Measurements from ENCODE around the gene H2BK1.

Gene H2BK1

DNA sequence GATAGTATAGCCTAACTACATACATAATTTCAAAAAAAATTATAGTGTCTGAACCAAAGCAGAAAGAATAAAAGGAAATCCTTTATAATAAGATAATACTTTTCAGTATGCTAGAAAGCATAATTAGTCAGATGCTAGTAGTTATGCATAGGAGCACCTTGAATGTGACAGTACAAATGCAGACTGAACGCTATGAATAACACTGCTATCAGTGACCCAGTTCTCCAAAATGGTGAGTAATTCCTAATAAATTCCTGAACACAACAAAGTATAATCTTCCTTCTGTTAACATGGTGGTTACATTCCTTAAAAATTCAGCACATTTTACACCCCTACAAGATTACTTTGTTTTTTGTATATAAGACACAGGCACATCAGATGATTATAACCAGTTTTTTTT is 20.8 kb upstream of the H2BK1 start:
- DNase-seq: no peak

DNA sequence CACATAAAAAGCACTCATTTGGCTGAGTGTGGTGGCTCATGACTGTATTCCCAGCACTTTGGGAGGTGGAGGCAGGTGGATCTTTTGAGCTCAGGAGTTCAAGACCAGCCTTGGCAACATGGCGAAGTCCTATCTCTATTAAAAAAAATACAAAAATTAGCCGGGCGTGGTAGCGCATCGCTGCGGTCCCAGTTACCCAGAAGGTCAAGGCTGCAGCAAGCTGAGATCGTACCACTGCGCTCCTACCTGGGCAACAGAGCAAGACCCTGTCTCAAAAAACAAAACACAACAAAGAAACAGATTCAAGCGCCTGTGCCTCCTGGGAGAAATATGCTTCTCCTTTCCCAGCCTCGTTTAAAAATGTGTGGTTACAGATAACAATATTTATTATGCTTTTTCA is 19.0 kb upstream of the H2BK1 start:
- DNase-seq: no peak

DNA sequence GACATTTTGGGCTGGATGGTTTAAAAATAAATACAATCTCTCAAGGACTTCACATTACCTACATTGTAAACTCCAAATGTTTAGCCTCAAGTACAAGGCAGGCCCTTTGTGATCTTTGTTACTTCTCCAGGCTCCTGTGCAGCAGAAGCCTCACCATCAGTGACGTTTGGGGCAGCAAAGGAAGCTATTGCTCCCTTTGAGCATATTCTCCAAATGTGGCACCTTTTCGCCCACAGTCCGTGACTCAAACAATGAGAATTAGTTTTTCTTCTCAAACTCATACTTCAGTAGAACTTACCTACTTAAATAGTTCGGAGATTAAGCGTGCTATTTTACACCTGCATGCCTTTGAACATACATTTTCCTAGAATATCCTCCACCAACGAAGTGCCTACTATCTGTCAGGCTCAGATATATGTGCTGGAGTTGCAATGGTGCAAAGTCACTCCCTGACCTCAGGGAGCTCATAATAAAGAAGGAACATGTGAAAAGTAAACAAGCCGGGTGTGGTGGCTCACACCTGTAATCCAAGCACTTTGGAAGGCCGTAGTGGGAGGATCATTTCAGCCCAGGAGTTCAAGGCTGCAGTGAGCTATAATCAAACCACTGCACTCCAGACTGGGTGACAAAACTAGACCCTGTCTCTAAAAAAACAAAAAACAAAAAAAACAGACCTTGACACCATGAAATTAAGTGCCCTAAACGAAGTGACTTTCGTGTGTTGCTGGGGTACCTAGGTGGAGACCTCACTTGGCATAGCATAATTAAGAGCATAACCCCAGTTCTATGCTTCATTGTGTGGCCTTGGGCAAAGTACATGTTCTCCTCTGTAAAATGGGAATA is 18.0 kb upstream of the H2BK1 start:
- no peak for DNase-seq

DNA sequence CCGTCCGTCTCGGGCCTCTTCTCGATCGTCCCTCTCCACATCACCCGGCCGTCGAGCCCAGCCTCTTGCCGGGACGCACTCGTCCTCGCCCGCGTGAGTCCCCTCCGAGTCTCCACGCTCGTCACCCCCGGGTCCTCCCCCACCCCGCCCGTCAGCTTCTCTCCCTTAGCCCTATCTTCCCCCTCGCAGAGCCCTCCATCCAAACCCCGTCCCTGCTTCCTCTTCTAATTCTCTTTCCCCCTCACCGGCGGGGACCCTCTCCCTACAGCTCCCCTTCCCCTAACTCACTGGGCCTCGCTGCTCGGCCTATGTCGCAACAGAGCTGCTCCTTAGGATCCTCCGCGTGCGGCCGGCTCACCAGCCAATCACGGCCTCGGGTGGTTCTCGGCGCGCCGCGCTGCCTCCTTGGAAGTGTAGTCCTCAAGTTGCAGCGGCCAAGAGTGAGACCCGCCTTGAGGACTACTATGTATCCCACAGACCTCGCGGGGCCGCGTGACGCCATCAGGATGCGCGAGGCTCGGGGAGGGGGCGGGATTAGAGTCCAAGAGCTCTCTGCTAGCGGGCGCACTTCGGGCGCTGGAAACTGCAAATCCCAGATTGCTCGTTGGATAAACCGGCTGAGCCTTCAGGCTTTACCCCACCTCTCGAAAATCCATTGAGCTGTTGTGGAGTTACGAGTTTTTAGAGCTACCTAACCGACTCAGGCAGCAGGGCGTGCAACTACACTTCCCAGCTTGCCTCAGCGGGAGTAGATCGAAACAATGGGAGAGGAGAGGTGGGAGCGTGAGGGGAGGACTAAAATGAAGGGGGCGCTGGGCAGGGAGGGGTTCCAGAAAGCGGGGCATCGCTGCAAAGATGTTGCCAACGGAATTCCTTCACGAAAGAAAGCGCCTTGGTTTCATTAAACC is 16.8 kb upstream of the H2BK1 start, which contains the start of gene ABCF2:
TSS of gene ABCF2 (minus strand) at position 331 of the 908 bp plus-strand sequence. CDS start 747 bp downstream, outside the sequence.
- DNase-seq: peak; percentile 99

DNA sequence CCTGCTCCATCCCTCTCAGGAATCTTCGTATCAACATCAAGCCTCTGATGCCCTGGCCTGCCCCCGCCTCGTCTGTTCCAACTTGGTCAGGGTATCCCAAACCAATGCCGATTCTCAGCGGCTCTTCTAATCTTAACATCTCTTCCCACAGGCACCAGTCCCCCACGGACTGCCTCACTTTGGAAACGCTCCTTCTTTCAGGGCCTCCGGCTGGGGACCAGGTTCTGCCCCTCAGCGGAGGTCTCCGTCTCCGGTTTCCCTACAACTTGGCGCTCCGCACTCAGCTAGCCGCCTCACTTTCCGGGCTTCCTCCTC is 16.2 kb upstream of the H2BK1 start:
- DNase-seq: no peak

DNA sequence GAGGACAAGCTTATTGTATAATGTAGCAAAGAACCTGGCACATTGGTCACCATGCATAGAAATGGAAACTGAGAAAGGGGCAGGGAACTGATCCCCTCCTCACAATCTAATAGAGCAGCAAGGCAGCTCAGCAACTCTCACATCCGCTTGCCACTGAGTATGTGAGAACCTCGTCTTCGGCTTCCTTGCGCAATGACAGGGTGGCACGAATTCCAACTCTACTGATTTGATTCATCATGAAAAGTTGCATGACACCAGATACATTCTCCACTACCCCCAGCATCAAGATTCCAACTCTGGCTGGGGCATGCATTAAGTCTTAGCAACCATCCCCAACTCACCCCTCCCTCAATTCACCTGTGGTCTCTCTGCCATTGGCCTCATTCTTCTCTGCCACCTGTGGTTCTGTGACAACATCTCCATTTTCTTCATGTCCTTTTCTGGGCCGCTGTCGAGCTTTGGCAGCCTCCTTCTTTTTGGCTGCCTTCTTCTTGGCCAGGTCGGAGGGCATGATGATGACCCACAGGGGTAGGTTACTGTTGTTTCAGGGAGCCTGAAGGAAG is 15.7 kb upstream of the H2BK1 start:
- no peak for DNase-seq

DNA sequence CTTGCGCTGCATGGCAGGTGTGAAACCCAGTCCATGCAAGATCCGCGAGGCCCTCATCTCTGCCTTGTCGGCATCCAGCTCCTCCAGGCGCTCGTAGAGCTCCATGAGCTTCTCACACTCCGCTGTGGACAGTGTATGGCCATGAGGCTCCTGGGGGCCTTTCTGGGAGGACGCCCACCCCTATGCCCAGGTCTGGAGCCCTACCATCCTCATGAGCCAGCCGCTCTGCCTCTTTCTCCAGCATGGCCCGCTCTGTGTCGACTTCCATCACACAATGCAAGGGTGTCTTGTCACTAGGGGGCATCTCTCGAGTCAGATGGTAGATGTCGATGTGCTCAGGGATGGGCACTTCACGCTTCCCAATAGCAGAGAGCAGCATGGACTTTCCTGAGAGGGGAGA is 13.4 kb upstream of the H2BK1 start:
- DNase-seq: no peak

DNA sequence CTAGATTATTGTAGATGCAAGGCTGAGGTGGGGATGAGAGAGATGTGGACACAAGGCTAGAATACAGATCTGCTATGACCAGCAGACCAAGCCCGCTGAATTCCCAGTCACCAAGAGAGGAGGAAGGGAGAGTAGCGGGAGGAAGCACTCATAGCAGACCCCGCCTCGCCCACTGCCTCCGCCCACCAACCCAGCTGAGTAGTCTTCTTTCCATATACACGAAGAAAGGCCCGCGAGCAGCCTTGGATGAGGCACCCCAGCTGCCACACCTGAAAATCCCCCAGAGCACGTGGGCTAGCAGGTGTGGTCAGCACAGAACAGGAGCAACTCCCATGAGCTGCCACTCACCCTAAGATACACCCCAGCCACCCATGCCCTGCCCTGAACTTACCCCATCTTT is 7.9 kb upstream of the H2BK1 start:
- no peak for DNase-seq

DNA sequence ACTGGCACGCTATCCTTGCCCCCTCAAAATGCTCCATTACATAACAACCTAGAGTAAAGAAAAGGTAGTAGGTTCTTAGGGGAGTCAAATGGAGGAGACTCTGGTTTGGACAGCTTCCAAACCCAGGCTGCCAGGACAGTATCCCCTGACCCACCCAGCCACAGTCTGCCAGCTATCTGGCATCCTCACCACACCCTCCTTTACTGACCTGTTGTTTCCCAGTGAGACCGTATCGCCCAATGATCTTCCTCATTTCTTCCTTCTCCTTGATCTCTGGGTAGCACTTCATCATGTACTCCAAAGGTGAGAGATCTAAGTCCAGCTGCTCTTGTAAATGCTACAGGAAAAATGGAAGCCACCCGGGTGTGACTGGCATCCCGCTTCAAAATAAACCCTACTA is 5.1 kb upstream of the H2BK1 start:
- DNase-seq: no peak

DNA sequence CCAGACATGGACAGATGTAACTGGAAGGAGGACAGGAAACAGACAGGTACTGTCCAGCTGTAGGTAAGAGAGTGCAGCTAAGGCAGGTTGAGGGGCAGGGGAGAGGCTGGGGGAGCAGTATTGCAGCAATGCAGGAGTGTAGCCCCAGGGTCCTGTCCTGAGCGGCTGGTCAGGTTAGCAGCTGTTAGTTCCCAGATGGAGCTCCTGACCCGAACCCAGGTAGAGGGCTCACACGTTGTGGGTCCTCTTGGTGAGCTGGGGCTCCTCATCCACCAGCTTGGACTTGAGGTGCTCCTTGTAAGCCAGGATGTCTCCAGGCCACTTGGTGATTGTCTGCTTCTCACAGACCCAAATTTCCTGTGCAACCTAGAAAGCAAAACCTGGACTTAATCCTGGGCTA is 3.5 kb upstream of the H2BK1 start:
- DNase-seq: no peak

DNA sequence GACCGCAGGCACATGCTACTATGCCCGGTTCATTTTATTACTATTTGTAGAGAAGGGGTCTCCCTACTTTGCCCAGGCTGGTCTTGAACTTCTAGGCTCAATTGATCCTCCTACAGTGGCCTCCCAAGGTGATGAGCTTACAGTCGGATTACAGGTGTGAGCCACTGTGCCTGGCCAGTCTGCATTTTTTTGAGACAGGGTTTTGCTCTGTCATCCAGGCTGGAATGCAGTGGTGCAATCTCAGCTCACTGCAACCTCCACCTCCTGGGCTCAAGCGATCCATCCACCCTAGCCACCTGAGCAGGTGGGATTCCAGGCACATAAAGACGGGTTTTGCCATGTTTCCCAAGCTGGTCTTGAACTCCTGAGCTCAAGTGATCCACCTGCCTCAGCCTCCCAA is 2.3 kb upstream of the H2BK1 start:
- no peak for DNase-seq

DNA sequence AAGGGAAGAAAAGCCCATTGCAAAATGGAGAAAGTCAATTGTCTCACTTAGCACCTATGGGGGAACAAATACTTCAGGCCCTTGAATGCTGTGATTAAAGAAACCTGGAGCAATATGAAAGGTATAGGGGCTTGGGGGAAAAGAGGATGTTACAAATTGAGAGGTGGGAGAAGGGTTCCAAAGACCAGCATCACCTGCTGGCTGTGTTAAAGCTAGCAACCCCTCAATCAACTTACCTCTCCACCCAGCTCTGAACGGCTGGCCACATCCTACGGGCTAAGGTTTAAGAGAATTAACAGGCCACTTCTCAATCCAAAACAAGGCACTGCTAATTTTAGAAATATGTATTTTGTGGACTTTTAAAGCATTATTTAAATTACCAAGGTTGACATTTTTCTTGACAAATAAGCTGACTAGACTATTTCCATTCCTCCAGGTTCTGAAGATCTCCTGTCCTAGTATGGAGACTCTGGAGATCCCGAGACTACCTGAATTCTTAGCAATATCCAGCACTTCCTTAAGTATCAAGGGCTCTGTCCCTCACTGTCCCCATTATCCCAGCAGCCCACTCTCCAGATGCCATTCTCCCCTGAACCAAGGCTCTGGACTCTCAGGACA is 976 bp upstream of the H2BK1 start:
- no peak for DNase-seq

DNA sequence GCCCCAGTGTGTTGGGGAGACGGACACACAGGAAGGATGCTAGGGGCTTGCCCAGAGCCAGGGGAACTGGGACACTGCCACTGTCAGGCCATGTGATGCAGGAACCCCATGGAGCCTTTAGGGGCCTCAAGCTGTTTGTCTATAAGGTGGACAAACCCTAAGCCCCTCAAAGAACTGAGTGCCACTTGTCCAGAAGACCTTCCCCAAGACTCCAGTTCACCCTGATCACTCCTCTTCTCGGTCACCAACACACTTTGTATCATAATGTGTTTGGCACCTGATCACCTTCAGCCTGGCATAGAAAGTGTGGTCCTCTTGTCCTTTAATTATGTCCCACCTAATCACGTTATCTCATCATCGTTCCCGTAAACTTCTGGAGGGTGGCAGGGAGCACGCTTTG is 700 bp downstream of the H2BK1 start:
- no peak for DNase-seq

DNA sequence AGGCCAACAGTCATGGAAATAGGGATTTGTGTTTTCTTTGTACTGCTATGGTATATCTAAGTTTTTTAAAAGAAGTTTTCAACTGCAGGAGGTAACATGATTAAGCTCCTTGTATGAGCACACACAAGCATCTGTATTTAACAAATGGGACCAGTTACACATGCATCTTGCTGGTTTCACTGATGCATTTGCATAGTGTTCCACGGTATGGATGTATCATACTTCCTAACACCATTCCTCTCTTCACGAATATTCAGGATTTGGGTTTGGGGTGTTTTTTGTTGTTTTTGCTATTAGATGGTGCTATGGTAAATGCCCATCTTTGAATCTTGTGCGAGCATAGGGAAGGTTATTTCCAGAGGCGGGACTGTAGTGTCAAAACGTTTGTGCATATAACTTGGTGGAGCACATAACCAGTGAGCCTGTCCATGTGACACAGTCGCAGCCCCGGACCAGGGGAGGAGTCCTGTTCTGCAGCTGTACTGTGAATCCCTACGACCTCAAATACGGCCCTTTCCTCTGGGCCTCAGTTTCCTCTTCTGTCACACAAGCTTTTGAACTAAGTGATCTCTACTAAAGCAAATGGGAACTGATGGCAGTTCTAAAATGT is 1.9 kb downstream of the H2BK1 start:
- DNase-seq: no peak

DNA sequence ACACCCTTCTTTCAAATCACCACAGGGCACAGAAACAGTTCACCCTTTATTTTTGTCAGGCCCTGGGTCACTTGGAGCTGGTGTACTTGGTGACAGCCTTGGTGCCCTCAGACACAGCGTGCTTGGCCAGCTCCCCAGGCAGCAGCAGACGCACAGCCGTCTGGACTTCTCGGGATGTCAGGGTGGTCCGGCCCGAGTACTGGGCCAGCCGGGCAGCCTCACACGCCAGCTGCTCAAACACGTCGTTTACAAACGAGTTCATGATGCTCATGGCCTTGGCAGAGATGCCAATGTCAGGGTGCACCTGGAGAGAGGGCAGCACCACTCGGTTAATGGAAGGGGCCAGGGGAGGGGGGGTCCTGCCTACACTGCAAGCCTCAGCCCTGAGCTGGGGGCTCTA is 2.5 kb downstream of the H2BK1 start:
- DNase-seq: no peak

DNA sequence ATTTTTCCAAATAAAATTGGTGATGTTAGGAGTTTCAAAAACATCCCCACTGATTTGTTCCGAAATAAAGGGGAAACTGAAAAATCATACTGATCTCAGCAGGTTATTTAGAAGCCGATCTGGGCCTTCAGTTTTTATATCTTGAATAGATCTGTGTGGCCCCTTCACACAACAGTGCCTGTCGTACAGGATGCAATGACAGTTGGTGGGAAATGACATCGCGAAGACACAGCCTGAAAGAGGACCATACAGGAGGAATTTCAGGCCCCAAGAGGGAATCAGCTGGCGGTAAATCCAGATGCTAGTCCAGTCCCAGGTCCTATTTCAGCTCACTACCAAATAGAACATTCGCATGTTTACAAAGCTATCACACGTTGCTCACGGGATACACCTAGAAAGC is 3.0 kb downstream of the H2BK1 start:
- no peak for DNase-seq

DNA sequence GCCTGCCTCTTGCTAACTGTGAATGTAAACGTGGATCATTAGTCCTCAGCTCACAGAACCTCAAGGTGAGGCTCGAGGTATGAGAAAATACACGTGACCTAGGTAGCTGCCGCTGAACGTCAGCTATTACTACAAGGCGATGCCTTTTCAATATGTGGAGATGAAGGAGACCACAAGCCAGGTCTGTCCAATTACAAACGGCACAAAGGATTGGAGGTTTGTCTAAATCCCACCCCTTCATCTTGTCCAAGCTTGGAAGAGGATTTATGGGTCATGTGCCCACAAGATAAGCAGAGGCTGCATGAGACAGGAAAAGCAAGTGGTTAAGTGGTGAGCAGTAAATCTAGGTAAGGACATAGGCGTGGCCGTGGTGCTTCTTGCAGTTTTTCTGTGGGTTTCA is 3.4 kb downstream of the H2BK1 start:
- no peak for DNase-seq

DNA sequence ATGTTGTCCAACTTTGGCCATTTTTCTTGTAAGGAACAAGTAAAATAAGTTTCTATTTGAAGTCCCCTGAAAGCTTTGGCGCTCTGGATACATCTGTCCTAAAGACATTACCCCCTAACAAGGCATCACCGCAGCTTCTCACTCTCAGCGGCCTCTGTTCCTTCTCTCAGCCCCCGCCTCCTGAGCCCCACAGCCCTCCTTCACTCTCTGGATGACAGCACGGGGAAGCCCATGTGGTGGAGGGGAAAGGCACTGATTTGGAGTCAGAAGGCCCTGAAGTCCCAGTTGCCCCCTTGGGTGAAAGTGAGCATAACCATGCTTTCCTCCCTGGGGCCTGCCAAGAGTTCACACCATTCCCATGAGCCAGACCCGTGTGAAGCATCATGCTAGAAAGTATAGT is 4.6 kb downstream of the H2BK1 start:
- no peak for DNase-seq

DNA sequence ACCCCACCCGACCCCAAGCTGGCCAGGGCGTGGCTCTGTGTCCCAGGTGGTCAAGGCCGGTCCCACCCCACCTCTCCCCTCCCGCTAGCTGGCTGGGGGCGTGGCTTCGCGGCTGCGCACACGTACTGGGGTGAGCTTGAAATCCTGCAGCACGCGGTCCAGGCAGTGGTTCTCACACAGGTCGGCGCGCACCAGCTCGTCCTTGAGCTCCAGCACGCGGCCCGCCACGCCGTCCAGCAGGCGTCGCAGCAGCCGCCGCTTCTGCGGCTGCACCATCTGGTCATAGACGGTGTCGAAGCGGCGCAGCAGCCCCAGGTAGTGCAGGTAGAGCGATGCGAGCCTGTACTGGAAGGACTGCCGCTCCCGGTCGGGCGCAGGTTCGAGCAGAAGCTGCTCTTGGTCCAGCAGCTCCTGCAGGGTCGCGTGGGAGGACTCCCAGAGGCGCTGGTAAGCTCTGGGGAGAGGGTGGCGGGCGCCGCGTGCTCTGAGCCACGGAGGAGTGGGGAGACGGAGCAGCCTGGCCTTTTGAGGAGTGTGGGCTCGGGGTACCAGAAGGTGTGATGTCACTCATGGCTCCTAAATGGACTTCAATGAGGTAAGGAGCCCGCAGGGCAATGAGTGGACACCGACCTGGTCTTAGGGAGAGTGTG is 5.8 kb downstream of the H2BK1 start:
- no peak for DNase-seq

DNA sequence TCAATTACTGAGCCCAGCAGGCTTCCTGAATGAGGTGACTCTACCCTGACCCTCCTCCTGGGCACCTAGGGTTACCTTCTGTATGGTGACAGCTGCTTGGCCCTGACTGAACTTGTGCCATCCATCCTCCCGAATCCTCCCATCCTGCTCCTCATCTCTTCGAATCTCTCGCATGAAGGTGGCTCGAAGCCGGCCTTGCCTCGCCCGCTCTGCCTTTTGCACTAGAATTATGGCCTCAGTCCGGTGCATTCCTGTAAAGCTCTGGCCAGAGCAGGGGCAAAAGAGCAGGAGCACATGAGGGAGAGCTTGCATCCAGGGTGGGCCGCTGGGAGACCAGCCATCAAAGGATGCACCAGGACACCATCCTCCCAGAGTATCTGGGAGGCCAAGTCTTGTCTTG is 7.5 kb downstream of the H2BK1 start:
- no peak for DNase-seq

DNA sequence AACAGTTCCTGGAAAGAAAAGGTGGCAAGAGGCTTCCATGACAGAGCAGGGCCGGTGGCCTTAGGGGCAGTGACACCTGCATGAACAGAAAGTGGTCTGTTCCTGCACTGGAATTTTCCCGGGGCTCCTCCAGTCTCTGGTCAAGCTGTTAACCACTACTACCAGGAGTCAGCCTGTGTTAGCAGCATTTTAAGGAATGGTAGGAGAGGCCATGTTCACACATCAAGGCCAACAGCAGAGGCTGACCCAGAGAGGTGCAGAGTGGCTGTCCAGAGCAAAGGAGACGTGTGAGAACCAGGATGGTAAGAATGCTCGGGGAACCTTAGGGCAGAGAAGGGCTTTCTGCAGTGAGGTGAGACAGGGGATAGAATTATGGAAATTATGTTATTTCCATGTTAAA is 8.5 kb downstream of the H2BK1 start:
- no peak for DNase-seq

DNA sequence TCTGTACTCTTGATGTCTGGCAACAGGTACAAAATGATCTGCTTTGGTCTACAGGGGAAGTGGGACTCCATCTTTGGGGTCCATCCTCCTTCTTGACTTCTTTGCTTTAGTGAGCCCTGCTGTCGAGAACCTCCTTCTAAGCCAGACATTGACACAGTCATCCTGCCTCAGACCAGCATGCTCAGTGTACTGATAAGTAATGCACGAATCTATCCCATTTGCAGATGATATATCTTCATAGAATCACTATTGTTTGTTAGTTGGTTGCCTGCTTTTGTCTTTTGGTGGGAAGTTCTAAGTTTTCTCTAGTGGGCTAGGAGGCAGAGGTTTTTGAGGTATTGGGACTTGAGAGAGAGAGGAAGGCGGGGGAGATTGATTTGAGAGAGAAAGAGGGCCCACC is 8.9 kb downstream of the H2BK1 start:
- DNase-seq: no peak
